ENCODE results near the gene IRF2BP2. TPM values are rescaled to one million over a fixed set of nuclear protein-coding genes. Genes with fewer than 3 reads are reported as not detected.

The IRF2BP2 gene
- 219 and 220 TPM in 2 replicates for total RNA-seq (2013; cell fraction: nucleolus; rRNA removed)
- 54.6 and 61.4 TPM in 2 replicates for total RNA-seq (2014; rRNA removed)
- 54.4 and 55.4 TPM in 2 replicates for total RNA-seq (2014; rRNA removed; fragmentation: Illumina TruSeq; extraction: Trizol)
- 114 TPM in 2 replicates for total RNA-seq (2021)
- polyA plus RNA-seq (2011; ENCODE audit: low read depth) = 26.9 TPM
- polyA plus RNA-seq (2011; rRNA removed) = 39.2 and 49.2 TPM in 2 replicates
- polyA plus RNA-seq (2011; cell fraction: cytosol; rRNA removed) = 60.1 and 68.0 TPM in 2 replicates
- 254 and 345 TPM in 2 replicates for polyA plus RNA-seq (2011; cell fraction: nucleus; rRNA removed)
- polyA plus RNA-seq (2012) = 63.0 and 95.9 TPM in 2 replicates
- polyA plus RNA-seq (2014; fragmentation: Illumina TruSeq; extraction: Trizol) = 23.9 and 64.7 TPM in 2 replicates
- polyA plus RNA-seq (2014; fragmentation: Nextera tagmentation; extraction: Ambion mirVana) = 10 to 100 TPM; 26.2 to 28.1 TPM
- polyA plus RNA-seq (2014; rRNA removed) = 57.6 and 68.9 TPM in 2 replicates
- 10 to 100 TPM in 1 of 2 experiments, 1 to 10 TPM in 1; 7.5 to 12.9 TPM for polyA plus RNA-seq (2016; fragmentation: Nextera tagmentation; extraction: Ambion mirVana)
- 43.9 and 108 TPM in 2 replicates for polyA minus RNA-seq (2011; rRNA and poly(A)+ RNA removed)
- polyA minus RNA-seq (2011; cell fraction: cytosol; rRNA and poly(A)+ RNA removed) = 82.8 and 86.3 TPM in 2 replicates
- 96.7 and 119 TPM in 2 replicates for polyA minus RNA-seq (2011; cell fraction: nucleus; rRNA and poly(A)+ RNA removed)
- percentile 100 among the genes with signal in this experiment for Bru-seq, nascent RNA
- percentile 96 among the genes with signal in this experiment for BruChase-seq, experiment 1, labeled RNA remaining after a 6-hour chase
- percentile 99 among the genes with signal in this experiment for BruChase-seq, experiment 2, labeled RNA remaining after a 2-hour chase
- long read RNA-seq, experiment 1, full-length matches to known transcripts = 5 of 9 reads
- long read RNA-seq, experiment 1, partial matches to known transcripts = 0 of 9 reads
- long read RNA-seq, experiment 1, other reads (novel, unspliced or antisense) = 4 of 9 reads
- long read RNA-seq, experiment 2, partial matches to known transcripts = 0 of 33 reads
- long read RNA-seq, experiment 2, other reads (novel, unspliced or antisense) = 33 of 33 reads

GRCh38 chr1:234610061-234610665 lies at the start of gene IRF2BP2:
Gene IRF2BP2 (minus strand): TSS chr1:234610178. CDS start chr1:234609494, 684 bp downstream.
- SMC1A ChIA-PET (ENCODE audit: uncharacterized antibody, unreplicated experiment) = interaction anchor here (0.6 to 7.7 kb wide), 11 partner anchors 9 to 473 kb away, joined by 3 to 137 read pairs (median 20); no protein-coding TSS in a partner anchor
- peak within 1 kb of the TSS; percentile 98 for H3K27ac ChIP-seq (ENCODE audit: control insufficient read depth, insufficient read depth)
- H3K4me3 ChIP-seq = peak within 1 kb of the TSS; percentile 91
- H2AFZ ChIP-seq (ENCODE audit: control insufficient read depth, low read depth, low read length) = peak within 1 kb of the TSS; percentile 65
- intact Hi-C loops (cut with micrococcal nuclease; ENCODE audit: unreplicated experiment) = loop anchor here (1.0 to 5.0 kb wide), 4 partner anchors 67 to 473 kb away; no protein-coding TSS in a partner anchor
- DNase-seq (ENCODE audit: low read depth, low spot score) = no peak
- no peaks in the 10 kb centered on the region for H4K20me1 ChIP-seq (ENCODE audit: control insufficient read depth, insufficient read depth)
- FAIRE-seq = no peak
- no TSS peak for BruUV-seq (replicated peaks)
- in situ Hi-C loops (cut with MboI) = loop anchor here (5.0 kb wide), 2 partner anchors 117 to 232 kb away; no protein-coding TSS in a partner anchor
- peak within 1 kb of the TSS; percentile 30 for H3K4me2 ChIP-seq (ENCODE audit: control insufficient read depth, insufficient read depth)
- peaks cover 24% of the 10 kb centered on the region for H3K4me1 ChIP-seq (ENCODE audit: control insufficient read depth, insufficient read depth, low read length)
- H3K27me3 ChIP-seq (replicated peaks in 1 of 2; ENCODE audit: control insufficient read depth in 2 of 2, insufficient read depth in 2 of 2, low read length in 1 of 2) = no peaks in the 10 kb centered on the region
- RAD21 ChIA-PET (ENCODE audit: unreplicated experiment) = interaction anchor here (0.8 to 6.7 kb wide), 14 partner anchors 8 to 472 kb away, joined by 3 to 128 read pairs (median 14); no protein-coding TSS in a partner anchor
- peak; percentile 3 for ATAC-seq
- peak within 1 kb of the TSS; percentile 99 for H3K9ac ChIP-seq (ENCODE audit: control insufficient read depth, insufficient read depth, low read length)
- POLR2A ChIA-PET = interaction anchor here (0.6 to 6.6 kb wide), 9 partner anchors 9 to 360 kb away, joined by 3 to 73 read pairs (median 4); no protein-coding TSS in a partner anchor
- H3K36me3 ChIP-seq (ENCODE audit: control insufficient read depth in 2 of 2, insufficient read depth in 2 of 2, low read length in 1 of 2) = peaks cover 5 to 11% of the 10 kb centered on the region in 2 experiments; a peak in 3 of 4 replicates
- WGBS (ENCODE audit: insufficient coverage, insufficient replicate concordance, low lambda C conversion rate, missing lambda C conversion rate) = under 1% methylated on average over 34 of the region's 62 CpGs
- H3K9me3 ChIP-seq (replicated peaks; ENCODE audit: control insufficient read depth, insufficient read depth, low read length) = no peaks in the 10 kb centered on the region
- CTCF ChIA-PET = interaction anchor here (0.6 to 2.2 kb wide), 2 partner anchors 111 to 114 kb away, joined by 3 to 8 read pairs; no protein-coding TSS in a partner anchor
- H3K79me2 ChIP-seq (ENCODE audit: control insufficient read depth, insufficient read depth, low read length) = peaks cover 49% of the 10 kb centered on the region
- peak; percentile 86; the same call in 2 of the 3 replicates for TF ChIP-seq POU2F2 (IDR thresholded peaks at IDR 0.05; ENCODE audit: borderline replicate concordance, low read depth, low read length)
- 0 out of 2 replicates have a peak, but pooled peaks have one; percentile 17 for TF ChIP-seq ZBTB4 (CRISPR knock-in tag; IDR thresholded peaks at IDR 0.05)
- no peak; the same call in 1 of the 2 replicates for TF ChIP-seq SMAD5 (IDR thresholded peaks at IDR 0.05; ENCODE audit: low read depth)
- peak; percentile 77 for TF ChIP-seq POLR2A (IDR thresholded peaks at IDR 0.05; ENCODE audit: low read depth, low read length)
- TF ChIP-seq MLLT1 (IDR thresholded peaks at IDR 0.05) = peak; percentile 99
- no peak for TF ChIP-seq FOS (IDR thresholded peaks at IDR 0.05; ENCODE audit: borderline replicate concordance, extremely low read depth, insufficient read length)
- TF ChIP-seq MAX (IDR thresholded peaks at IDR 0.05; ENCODE audit: low read depth, low read length) = peak; percentile 37; the same call in 1 of the 2 replicates
- no peak for TF ChIP-seq EP300 (IDR thresholded peaks at IDR 0.05; ENCODE audit: borderline replicate concordance in 1 of 2, control insufficient read depth in 1 of 2, low read depth in 2 of 2, low read length in 2 of 2)
- no peak for TF ChIP-seq EZH2 (IDR thresholded peaks at IDR 0.05; ENCODE audit: borderline replicate concordance, control insufficient read depth, low read depth, low read length)
- TF ChIP-seq POLR2AphosphoS5 (IDR thresholded peaks at IDR 0.05; ENCODE audit: low read length) = peak; percentile 95
- no peak for TF ChIP-seq ATF2 (IDR thresholded peaks at IDR 0.05; ENCODE audit: low read length)
